A549 treated with Hydrocortisone at 1 μM for 4 hours (cell line): ENCODE measurements around the gene FGF8. TPM values are rescaled to one million over a fixed set of nuclear protein-coding genes. Genes with fewer than 3 reads are reported as not detected.

Experiments used
- total RNA-seq: library from RNA; stranded (reverse); fragments of 200-300 nt; extraction: Qiagen RNA extraction; gene quantifications from 5 replicates; pipeline ENCODE4 v1.2.3, GENCODE V29; 2022

FGF8 gene
- not detected in 5 replicates for total RNA-seq

GRCh38 chr10:101775273-101776160 lies at the start of gene FGF8:
FGF8 (minus strand) TSS chr10:101776114; CDS start chr10:101775900, 214 bp downstream.

GRCh38 chr10:101818119-101818871 lies 42.4 kb upstream of the FGF8 start, which contains the start of gene OGA:
OGA (minus strand) TSS chr10:101818444; CDS start chr10:101818022, 422 bp downstream.

GRCh38 chr10:101782811-101783735 lies 7.2 kb upstream of the FGF8 start, which contains the start of gene NPM3:
NPM3 (minus strand) TSS chr10:101783446; CDS start chr10:101783390, 56 bp downstream.

Other genes starting within 250 kb of the FGF8 start
- 13.9 to 17.5 TPM (median 15.9 TPM) in 5 replicates for gene POLL, start 187.9 kb downstream of the FGF8 start, total RNA-seq
- gene DPCD, start 187.8 kb downstream of the FGF8 start, total RNA-seq, result 32.8 to 36.5 TPM (median 33.5 TPM) in 5 replicates
- gene FBXW4, start 80.9 kb downstream of the FGF8 start, total RNA-seq, result 21.2 to 29.9 TPM (median 21.7 TPM) in 5 replicates
- 104 to 130 TPM (median 119 TPM) in 5 replicates for gene NPM3, start 7.3 kb upstream of the FGF8 start, total RNA-seq
- 56.7 to 90.1 TPM (median 65.9 TPM) in 5 replicates for gene OGA, start 42.3 kb upstream of the FGF8 start, total RNA-seq
- 0.49 to 0.98 TPM (median 0.75 TPM) in 5 replicates for gene KCNIP2, start 67.7 kb upstream of the FGF8 start, total RNA-seq